HG03064 (cell line): Measurements from ENCODE around the gene ATP1A2.

Experiments used
- ATAC-seq: cut with Tn5 transposase; IDR thresholded peaks from one replicate; pipeline ENCODE4 v1.9.1; 2021; ENCODE audit warnings: low read depth; ENCODE audit not compliant: unreplicated experiment

The ATP1A2 gene

DNA sequence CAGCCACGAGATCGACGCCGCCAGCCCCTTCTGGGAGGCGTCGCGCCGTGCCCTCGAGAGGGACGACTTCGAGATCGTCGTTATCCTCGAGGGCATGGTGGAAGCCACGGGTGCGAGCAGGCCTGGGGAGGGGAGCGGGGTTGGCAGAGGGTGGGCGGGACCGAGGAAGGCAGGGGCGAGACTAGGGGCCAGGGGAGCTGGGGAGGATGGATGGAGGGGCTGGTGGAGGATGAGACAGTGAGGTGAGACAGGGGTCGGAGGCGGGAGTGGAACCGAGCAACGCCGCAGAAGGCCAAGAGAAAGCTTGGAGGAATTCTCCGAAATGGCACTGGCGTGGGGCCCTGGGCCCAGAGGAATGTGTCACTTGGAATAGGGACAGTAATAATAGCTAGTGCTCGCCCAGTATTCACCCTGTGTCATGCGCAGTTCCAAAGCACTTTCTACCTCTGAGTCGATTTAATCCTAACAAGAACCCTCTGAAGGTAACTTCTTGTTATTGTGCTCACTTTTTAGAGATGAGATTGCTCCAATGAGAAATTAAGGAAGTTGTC, 30.7 kb upstream of the ATP1A2 start:
- no peak for ATAC-seq

GRCh38 chr1:160085686-160086455, 29.7 kb upstream of the ATP1A2 start:
- ATAC-seq, result no peak

DNA sequence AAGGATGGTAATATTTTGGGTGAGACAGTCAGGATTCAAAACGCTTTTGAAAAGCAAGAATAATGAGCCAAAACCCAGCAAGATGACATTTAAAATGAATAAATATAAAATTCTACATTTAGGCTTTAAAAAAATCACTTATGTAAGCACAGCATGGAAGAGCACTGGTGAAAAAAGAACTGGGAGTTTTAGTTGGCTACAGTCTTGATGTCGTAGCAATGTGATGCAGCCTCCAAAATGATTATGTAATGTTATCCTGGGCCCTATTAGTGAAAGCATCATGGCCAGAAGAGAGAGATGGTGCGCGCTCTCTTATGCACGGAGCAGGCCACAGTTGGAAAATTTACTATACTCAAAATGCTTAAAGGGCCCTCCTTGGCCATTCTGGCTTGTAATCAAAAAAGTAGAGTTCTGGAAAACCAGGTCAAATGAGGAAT, 29.1 kb upstream of the ATP1A2 start:
- no peak for ATAC-seq

DNA sequence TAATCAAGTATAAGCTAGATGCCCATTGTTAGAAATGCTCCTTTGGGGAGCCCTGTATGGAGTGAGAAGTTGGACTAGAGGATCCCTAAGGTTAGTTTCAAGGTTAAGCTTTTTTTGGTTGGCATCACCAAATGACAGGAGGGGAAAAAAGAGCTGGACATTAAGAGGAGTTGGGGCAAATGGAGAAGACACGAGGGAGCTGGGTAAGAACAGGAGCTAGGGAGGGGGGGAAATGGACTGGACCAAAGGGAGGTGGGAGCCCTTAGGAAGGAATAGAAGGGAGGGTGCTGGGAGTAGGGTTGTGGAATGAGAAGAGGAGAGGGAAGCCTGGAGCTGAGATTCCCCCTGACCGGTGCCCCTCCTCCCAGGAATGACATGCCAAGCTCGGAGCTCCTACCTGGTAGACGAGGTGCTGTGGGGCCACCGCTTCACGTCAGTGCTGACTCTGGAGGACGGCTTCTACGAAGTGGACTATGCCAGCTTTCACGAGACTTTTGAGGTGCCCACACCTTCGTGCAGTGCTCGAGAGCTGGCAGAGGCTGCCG, 28.4 kb upstream of the ATP1A2 start:
- no peak for ATAC-seq

DNA sequence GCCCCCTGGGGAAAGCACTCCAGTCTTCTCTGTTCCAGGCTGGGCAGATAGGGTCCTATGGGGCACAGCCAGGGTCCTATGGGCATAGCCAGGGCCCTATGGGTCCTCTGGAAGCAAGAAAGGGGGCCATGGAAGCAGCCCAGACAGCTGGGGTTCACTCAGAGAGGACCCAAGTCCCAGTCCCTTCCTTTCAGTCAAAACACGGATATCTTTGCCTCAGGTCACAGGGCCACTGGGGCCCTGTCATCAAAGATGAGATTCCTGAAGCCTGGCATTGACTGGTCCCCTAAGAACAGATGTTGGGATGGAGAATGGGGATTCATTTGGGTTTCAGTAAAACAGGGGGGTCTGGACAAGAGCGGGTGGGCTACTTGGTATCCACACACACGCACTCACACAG, 25.7 kb upstream of the ATP1A2 start:
- ATAC-seq, result no peak

- no peak for ATAC-seq
Observed at GRCh38 chr1:160090760-160091159, 24.8 kb upstream of the ATP1A2 start.

GRCh38 chr1:160091666-160092223, 23.8 kb upstream of the ATP1A2 start:
- ATAC-seq, result no peak

- no peak for ATAC-seq
Observed at GRCh38 chr1:160092366-160093068, 23.0 kb upstream of the ATP1A2 start.

DNA sequence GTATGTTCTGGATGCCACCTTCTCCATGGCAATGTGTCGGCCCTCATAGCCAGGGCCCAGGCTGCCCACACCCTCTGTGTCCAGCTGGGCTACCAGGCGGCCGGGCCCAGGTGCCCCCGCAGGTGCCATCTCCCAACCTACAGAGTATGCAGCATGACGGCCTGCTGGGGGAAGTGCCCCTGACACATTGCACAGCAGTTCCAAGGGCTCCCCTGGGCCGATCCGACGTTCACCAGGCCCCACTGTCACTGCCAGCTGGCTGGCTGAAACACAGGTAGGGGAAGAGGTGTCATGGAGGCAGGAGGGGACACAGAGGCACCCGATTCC, 22.5 kb upstream of the ATP1A2 start:
- ATAC-seq, result no peak

GRCh38 chr1:160093624-160094290, 21.8 kb upstream of the ATP1A2 start:
- ATAC-seq, result no peak

DNA sequence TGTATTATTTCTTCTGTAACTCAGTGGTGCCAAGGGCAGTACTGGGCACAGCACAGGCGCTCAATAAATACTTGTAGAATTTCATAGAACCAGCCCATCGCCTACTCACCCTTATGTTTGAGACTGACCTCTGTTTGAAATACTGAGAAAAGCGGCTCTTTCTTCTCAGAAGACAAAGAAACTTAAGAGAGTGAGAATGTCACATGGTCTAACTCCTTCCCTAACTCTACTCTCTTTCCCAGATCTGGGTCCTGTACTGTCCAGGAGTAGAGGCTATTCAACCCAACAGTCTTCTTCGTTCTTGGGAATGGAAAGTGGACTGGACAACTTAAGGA, 21.3 kb upstream of the ATP1A2 start:
- no peak for ATAC-seq

DNA sequence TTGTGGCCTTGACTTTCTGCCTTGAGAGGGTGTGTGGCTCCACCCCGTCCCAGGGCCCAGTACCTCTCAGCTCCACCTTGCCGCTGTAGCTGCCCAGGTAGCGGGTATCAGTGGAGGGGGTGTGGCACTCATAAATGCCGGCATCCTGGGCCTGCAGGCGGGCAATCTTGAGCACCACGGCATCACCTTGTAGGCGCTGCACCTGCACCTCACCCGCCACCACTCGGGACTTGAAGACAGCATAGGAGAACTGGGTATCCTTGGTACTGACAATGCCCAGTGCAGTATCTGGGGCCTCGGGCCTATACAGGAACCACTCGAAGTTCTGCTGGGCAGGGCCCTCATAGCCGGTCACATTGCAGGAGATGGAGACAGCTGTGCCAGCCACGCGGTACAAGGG, 20.8 kb upstream of the ATP1A2 start:
- no peak for ATAC-seq

DNA sequence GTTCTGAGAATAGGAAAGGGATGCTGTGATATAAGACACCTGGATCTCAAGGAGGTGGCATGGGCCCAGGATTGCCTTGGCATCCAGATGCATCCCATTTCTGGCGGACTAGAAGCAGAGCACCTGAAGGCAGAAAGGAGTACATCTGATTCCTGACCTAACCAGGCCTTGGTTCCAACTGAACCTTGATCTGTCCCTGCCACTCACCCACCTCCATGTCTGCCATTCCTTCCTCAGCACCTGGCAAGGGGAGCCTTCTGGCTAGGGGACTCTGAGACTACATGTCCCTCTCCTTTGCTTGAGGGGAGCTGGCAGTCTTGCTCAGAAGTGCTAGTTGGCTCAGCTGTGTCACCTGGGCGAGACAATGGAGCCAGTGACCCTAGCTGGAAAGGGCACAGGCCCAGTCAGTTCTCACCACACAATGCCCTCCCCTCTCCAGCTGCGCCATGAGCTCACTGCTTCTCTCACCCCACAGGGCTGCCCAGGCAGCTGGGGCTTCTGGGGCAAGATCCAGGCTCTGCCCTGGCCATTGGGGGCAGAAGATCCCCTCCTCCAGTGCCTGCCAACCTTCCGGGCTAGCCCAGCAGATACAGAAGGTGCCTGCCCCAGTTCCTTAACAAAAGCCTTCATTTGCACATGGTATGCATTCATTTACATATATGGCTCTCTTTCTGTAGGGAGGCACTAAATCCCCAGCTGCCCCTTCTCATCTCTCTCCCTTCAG, 20.0 kb upstream of the ATP1A2 start:
- ATAC-seq, result no peak

DNA sequence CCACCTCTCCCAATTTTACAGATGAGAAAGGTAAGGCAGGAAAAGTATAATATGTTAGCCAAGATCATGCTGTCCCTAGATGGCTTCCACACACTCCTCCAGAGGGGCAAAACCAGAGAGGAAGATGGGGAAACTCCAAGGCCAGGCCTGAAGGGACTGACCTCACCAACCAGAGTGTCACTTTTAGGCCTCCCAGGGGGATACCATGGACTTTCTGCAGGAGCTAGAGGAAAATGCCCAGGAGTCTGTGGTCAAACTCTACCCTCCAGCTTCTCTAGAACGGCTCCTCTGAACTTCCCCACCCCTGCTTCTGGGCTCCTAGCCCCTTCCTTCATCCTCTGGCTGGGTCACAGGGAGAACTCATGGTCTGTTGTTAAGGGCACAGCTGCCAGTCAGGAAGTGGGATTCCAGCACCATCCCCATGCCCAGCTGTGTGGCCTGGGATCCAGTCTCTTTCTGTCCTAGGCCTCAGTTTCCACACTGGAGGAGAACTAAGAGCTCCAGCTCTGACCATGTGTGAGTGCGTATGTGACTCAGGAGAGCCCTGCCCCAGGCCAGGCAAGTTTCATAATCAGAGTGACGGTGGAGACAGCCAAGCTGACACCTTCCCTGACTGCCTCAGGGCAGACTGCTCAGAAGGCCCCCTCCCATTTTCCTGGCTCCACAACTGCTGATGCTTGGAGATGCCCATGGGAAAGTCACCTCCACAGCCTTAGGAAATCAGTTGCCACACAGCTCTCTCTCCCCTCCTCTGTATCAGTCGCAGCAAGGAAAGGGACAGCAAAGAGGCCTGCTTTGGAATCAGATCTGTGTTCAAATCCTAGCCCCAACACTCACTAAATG, 19.1 kb upstream of the ATP1A2 start:
- no peak for ATAC-seq

GRCh38 chr1:160097151-160097910, 18.2 kb upstream of the ATP1A2 start:
- ATAC-seq, result no peak

DNA sequence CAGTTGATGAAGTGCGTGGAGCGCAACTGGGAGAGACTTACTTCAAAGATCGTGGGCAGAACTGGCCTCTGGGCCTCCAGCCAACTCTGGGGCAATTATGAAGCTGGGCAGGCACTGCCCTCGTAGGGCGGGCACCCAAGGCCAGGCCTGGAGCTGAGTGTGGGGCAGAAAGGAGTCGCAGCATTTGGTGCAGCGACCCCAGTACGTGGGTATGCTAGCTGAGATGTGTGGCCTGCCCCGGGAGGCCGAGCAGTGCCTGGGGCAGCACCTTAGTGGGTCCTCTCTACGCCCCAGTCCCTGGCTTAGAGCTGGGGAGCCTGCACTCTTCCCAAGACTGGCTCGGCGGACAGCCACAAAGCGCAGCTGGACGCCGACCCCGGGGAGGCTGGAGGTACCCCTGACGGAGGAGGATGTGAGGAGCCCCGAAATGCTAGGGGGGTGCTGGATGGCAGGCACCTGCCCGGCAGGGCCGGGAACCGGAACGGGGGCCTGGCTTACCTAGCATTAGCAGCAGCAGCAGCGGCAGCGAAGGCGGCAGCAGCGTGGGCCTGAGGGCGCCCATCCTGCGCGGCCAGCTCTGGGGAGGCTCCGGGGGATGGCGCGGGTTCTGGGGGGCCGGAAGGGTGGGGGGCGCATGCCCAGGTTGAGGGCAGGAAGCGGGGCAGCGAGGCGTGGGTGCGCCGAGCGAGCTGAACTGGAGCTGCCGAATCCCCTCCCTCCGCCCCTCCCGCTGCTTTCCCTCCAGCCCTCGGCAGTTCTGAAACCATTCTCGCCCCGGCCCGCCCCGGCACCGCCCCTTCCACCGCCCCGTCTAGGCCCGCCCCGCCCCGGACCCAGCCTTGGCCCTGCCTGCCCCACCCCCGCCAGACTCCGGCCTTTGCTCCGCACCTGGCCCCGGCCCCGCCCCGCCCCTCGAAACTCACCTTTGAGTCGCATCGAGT, 17.4 kb upstream of the ATP1A2 start, which contains the start of gene IGSF8:
Gene IGSF8 (minus strand): TSS at position 709 of the 941 bp plus-strand sequence. CDS start 147 bp downstream, at position 562.
- peak; percentile 45 for ATAC-seq

DNA sequence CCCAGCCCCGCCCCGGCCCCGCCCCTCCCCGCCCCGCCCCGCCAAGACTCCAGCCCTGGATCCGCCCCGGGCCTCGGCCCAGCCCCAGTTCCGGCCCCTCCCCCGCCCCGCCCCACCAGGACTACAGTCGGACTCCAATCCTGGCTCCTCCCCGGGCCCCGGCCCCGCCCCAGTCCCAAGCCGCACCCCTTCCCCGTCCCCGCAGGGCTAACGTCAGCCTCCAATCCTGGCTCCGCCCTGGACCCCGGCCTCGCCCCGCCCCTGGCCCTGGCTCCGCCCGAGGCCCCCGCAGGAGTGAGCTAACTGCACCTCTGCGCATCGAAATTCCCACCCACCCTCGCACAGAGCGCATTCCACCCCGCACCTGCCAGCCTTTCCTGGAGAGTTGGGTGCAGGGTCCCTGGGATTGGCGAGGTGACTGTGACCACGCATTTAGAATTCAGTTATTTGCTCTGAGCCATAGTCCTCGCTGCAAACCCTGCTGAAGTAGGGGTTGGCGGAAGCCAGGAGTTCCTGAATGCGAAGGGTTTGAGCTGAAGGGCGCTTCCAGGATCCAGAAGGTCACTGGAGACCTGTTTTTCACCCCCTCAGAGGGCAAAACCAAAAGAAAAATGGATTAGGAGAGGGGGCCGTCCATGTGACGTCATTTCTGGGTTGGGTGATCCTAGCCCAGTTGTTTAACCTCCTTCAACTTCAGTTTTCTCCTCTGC, 16.6 kb upstream of the ATP1A2 start:
- peak; percentile 78 for ATAC-seq
